ENCODE measurements around the gene AREL1. TPM values are rescaled to one million over a fixed set of nuclear protein-coding genes. Genes with fewer than 3 reads are reported as not detected.

Gene AREL1
- polyA plus RNA-seq, 1 donor from 2014 or later, result 30.4 TPM

DNA sequence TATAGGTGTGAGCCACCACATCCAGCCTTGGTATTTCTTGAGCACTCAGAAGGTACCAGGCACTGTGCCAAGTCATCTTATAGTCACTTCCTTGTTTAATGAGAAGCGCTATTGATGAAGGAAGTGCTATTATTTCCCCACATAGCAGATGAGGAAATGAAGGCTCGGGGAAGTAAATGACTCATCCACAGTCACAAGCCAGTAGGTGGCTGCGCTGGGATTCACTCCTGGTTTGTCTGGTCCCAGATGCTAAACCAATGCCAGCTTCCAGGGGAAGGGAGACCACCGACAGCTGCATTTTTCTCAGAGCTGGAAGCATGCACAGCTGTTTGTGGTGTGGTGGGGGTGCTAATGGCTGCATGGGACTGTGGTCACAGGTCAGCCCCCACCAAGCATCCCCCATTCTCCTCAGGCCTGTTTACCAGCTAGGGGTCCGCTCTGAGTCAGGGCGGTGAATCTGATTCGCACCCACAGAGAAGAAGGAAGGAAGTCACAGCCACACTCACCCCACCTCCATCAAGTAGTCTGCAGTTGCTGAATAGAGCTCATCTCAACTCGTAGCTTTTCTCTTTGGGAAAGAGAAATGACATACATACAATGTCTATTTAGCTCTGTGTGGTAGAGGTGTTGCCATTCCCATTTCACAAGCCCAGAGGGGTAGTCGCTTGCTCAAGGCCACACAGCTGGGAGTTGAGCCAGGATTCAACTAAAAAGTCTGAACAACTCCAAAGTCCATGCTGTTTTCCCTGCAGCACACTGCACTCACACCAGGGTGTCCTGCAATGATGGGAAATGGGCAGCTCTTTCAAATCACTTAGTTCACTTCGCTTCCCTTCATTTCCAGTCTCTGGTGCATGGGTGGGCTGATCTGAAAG, 94.6 kb downstream of the AREL1 start:
- Histone ChIP-seq H4K20me1 (ENCODE audit: insufficient read depth) (no peaks in the 10 kb centered on the region), H3K27ac (ENCODE audit: low read length) (no peak overlapping the region), H3K27me3 (ENCODE audit: insufficient read depth, low read depth, low read length) (peaks cover 5% of the 10 kb centered on the region)

DNA sequence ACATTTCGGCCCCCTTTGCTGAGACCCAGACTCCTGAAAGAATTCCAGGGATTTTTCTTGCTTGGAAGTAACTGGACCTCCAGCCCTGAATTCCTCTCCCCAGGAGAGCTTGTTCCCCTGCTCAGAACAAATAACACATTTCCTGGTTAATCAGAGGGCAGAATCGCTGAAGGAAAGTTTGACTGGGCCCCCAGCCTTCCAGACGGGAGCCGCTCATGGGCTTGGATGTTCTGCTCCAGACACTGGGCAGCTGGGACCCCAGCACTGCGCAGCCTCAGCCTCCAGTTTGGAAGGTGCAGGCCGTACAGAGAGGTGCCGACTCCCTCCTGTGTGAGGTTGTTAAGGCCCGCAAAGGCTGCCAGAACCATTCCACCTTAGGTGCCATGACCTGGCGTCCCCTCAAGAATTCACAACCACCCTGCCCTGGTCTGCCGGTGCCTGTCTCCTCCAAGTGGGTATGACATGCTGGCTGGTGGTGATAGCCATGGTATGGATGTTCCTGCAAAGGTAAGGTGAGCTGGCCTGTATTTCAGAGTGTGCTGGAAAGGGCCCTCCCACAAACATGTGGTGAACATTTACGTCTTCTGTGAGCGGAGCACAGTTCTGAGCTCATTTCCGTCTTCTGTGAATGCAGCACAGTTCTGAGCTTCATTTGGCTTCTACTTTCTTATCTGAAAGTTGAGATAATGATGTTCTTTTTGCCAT, 95.7 kb downstream of the AREL1 start:
- H3K27me3 ChIP-seq (ENCODE audit: insufficient read depth, low read depth, low read length), result peaks cover 15% of the 10 kb centered on the region
- H4K20me1 ChIP-seq (ENCODE audit: insufficient read depth), result no peaks in the 10 kb centered on the region
- H3K9ac ChIP-seq (ENCODE audit: low read length), result no peak overlapping the region
- H3K9me2 ChIP-seq (ENCODE audit: insufficient read depth, low read length), result no peaks in the 10 kb centered on the region
- H3K4me2 ChIP-seq (ENCODE audit: low read length), result no peak overlapping the region
- no peak overlapping the region for H2AFZ ChIP-seq (ENCODE audit: low read depth, low read length)
- H3K9me3 ChIP-seq (ENCODE audit: low read length), result no peaks in the 10 kb centered on the region
- no peak overlapping the region for H3K4me3 ChIP-seq (ENCODE audit: low read length)
- H3K27ac ChIP-seq (ENCODE audit: low read length), result no peak overlapping the region
- H3K36me3 ChIP-seq (ENCODE audit: insufficient read depth, low read length), result no peaks in the 10 kb centered on the region
- H3F3A ChIP-seq (ENCODE audit: insufficient read depth, low read length, poor library complexity, severe bottlenecking), result no peaks in the 10 kb centered on the region
- no peaks in the 10 kb centered on the region for H3K79me2 ChIP-seq (replicated peaks; ENCODE audit: insufficient read depth, low read length)
- TF ChIP-seq TAF1 (IDR thresholded peaks at IDR 0.05; ENCODE audit: low read depth) (no peak), EP300 (conservative IDR thresholded peaks at IDR 0.05; ENCODE audit: poor library complexity, severe bottlenecking) (no peak), RAD21 (conservative IDR thresholded peaks at IDR 0.05) (no peak), EZH2 (IDR thresholded peaks at IDR 0.05; ENCODE audit: borderline replicate concordance, insufficient read depth, low read length, poor library complexity, severe bottlenecking) (no peak), POLR2AphosphoS5 (IDR thresholded peaks at IDR 0.05) (no peak)
- TF ChIP-seq, protein P1, sequence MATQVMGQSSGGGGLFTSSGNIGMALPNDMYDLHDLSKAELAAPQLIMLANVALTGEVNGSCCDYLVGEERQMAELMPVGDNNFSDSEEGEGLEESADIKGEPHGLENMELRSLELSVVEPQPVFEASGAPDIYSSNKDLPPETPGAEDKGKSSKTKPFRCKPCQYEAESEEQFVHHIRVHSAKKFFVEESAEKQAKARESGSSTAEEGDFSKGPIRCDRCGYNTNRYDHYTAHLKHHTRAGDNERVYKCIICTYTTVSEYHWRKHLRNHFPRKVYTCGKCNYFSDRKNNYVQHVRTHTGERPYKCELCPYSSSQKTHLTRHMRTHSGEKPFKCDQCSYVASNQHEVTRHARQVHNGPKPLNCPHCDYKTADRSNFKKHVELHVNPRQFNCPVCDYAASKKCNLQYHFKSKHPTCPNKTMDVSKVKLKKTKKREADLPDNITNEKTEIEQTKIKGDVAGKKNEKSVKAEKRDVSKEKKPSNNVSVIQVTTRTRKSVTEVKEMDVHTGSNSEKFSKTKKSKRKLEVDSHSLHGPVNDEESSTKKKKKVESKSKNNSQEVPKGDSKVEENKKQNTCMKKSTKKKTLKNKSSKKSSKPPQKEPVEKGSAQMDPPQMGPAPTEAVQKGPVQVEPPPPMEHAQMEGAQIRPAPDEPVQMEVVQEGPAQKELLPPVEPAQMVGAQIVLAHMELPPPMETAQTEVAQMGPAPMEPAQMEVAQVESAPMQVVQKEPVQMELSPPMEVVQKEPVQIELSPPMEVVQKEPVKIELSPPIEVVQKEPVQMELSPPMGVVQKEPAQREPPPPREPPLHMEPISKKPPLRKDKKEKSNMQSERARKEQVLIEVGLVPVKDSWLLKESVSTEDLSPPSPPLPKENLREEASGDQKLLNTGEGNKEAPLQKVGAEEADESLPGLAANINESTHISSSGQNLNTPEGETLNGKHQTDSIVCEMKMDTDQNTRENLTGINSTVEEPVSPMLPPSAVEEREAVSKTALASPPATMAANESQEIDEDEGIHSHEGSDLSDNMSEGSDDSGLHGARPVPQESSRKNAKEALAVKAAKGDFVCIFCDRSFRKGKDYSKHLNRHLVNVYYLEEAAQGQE (IDR thresholded peaks at IDR 0.05; ENCODE audit: borderline replicate concordance), result no peak

More for the DNA sequence above, 94.6 kb downstream of the AREL1 start:
- TF ChIP-seq, protein P1 (IDR thresholded peaks at IDR 0.05; ENCODE audit: borderline replicate concordance), result no peak
- TF ChIP-seq CTCF (IDR thresholded peaks at IDR 0.05; ENCODE audit: poor library complexity, severe bottlenecking), result no peak
- TF ChIP-seq RAD21 (conservative IDR thresholded peaks at IDR 0.05), result no peak
- no peak for TF ChIP-seq TAF1 (IDR thresholded peaks at IDR 0.05; ENCODE audit: low read depth)
- no peak for TF ChIP-seq MXI1 (conservative IDR thresholded peaks at IDR 0.05; ENCODE audit: poor library complexity, severe bottlenecking)
- TF ChIP-seq POLR2AphosphoS5 (IDR thresholded peaks at IDR 0.05), result no peak
- no peak for TF ChIP-seq SMC3 (conservative IDR thresholded peaks at IDR 0.05; ENCODE audit: poor library complexity)
- TF ChIP-seq EZH2 (IDR thresholded peaks at IDR 0.05; ENCODE audit: borderline replicate concordance, insufficient read depth, low read length, poor library complexity, severe bottlenecking), result no peak
- no peak for TF ChIP-seq EP300 (conservative IDR thresholded peaks at IDR 0.05; ENCODE audit: poor library complexity, severe bottlenecking)
- no peaks in the 10 kb centered on the region for H3K9me3 ChIP-seq (ENCODE audit: low read length)
- H3K79me2 ChIP-seq (replicated peaks; ENCODE audit: insufficient read depth, low read length), result no peaks in the 10 kb centered on the region
- H3F3A ChIP-seq (ENCODE audit: insufficient read depth, low read length, poor library complexity, severe bottlenecking), result no peaks in the 10 kb centered on the region
- H3K36me3 ChIP-seq (ENCODE audit: insufficient read depth, low read length), result no peaks in the 10 kb centered on the region
- no peak overlapping the region for H3K4me2 ChIP-seq (ENCODE audit: low read length)
- H2AFZ ChIP-seq (ENCODE audit: low read depth, low read length), result no peak overlapping the region
- H3K9ac ChIP-seq (ENCODE audit: low read length), result no peak overlapping the region
- no peaks in the 10 kb centered on the region for H3K9me2 ChIP-seq (ENCODE audit: insufficient read depth, low read length)
- no peak overlapping the region for H3K4me3 ChIP-seq (ENCODE audit: low read length)

All from neural cell (in vitro differentiated cells).